GM18868 (cell line): ENCODE measurements around the gene FNDC3B.
A peak's percentile ranks its signal among the peaks of the same experiment; 100 is the strongest.

ENCODE experiments used
- ATAC-seq: cut with Tn5 transposase; IDR thresholded peaks from one replicate; pipeline ENCODE4 v1.9.1; 2021; ENCODE audit warnings: mild to moderate bottlenecking, moderate library complexity; ENCODE audit not compliant: unreplicated experiment

The FNDC3B gene

DNA sequence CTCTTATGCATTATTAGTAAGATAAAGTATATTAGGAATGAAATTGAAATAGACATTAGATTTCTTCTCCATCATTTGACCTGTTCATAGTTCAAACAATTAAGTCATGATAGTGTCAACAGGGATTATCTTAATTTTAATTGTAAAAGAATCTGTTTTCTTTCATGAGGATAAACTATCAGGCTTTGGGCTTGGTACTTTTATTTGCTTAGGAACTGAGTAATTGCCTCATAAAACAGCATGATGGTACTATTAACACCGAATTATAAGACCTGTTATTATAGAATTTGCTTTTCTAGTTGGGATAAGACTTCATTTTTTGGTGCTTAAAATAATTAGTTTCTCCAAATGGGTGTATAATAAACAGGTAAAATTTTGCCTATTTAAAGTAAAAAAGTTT lies 71.8 kb downstream of the FNDC3B start:
- ATAC-seq = no peak

DNA sequence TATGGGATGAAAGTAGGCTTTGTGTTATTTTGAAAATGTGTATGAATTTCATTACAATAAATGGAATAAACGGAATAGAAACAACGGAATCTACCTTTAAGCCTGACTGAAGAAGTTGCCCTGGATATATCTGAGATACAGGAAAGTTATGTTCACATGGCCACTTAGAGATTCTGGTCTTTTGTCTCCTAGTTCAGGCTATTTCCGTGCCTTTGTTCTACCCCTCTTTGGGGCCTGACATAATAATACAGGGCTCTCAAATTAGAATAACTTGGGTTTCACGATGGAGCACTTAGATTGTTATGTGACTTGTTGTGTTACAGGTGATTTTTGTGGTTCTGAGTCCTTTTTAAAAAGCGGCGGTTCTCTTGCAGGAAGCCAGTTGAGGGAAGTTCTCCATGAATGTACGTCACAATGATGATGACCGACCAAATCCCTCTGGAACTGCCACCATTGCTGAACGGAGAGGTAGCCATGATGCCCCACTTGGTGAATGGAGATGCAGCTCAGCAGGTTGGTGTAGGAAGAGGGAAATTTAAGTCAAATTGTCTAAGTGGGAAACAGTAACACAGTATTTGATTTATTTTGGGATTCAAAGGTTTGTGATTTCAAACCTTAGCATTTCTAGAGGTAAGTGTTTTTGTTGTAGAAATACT lies 72.8 kb downstream of the FNDC3B start:
- no peak for ATAC-seq

DNA sequence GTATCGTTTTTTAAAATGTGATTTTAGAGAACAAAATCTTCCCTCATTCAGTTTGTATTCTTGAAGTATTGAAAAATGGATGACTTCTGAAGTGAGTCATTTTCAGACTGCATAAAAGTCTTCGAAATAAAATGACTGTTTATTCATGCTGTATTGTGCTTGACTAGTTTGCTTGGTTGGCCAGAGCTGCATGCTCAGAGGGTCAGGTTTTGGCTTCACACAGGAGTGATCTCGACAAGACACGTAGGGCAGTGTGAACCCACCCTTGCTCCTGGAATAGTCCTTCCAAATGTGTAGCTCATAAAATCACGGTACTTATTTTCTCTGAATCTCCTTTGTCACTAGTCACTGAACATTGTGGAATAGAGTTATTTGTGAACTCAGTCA lies 73.3 kb downstream of the FNDC3B start:
- ATAC-seq = no peak

DNA sequence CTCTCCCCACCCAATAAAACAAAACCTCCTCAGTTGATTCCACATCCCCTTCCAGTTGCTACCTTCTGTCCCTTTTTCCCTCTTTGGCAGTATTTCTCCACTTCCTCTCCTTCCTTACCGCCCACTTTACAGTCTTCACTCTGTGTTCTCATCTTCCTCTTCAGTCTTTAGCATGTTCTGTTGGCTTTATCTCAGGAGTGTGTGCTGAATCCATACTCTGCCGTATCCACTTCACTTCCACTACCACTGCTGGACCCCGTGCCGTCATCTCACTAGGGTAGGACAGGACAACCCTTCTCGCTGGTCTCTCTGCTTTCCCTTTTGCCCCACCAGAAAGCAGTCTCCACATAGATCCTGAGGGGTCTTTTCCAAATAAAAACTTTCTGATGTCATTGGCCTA lies 74.3 kb downstream of the FNDC3B start:
- no peak for ATAC-seq

DNA sequence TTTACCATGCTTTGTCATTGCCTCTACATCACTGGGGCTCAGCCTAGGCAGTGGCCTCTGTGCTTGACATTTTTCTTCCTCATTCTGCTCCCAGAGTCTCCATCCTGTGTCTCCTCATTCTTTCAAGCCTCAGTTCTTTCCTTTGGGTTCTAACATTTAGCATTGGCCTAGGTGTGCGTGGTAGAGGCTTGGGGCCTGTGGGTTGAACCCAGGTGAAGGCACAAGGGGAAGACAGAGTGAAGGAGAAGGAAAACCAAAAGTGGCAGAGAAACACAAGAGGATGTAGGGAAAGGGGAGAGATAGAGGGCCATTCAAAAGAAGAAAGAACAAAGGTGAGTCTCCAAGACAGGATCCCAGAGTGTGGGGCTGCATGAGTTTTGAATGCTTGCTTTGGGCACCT lies 75.7 kb downstream of the FNDC3B start:
- ATAC-seq = no peak

DNA sequence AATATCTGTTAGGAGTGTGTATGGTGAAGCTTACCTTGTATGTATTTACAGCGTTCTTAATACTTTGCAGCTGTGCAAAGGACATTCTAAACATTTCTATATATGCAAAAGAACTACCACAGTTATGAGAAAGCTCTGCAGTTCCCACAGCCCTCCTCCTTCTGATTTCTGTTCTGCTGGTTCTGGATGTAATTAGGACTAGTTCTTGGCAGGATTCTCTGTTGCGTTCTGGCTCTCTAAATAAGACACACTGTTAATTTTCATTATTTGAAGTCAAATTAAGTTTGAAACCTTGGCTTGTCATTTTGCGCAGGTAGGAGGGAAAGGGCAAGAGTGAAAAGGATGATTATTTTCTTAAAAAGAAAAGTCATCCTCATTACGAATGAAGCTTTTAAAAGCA lies 76.4 kb downstream of the FNDC3B start:
- ATAC-seq = no peak

DNA sequence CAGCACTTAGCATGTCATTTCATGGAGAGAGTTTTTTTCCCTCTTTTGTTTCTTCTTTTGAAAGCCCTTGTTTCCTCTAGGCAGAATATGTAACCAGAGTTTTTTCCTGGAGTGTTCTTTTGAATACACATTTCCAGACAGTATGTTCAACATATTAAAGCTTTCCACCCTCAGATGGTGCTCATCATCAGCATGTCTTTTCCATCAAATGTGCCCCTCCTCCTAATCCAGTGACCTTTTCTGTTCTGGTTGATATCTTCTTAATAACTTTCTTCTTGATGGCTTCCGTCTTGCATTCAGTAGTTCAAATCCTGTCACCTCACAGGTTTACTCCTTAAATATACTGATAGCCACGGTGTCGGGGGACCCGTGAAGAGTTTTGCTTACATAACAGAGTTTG lies 78.6 kb downstream of the FNDC3B start:
- ATAC-seq = no peak

DNA sequence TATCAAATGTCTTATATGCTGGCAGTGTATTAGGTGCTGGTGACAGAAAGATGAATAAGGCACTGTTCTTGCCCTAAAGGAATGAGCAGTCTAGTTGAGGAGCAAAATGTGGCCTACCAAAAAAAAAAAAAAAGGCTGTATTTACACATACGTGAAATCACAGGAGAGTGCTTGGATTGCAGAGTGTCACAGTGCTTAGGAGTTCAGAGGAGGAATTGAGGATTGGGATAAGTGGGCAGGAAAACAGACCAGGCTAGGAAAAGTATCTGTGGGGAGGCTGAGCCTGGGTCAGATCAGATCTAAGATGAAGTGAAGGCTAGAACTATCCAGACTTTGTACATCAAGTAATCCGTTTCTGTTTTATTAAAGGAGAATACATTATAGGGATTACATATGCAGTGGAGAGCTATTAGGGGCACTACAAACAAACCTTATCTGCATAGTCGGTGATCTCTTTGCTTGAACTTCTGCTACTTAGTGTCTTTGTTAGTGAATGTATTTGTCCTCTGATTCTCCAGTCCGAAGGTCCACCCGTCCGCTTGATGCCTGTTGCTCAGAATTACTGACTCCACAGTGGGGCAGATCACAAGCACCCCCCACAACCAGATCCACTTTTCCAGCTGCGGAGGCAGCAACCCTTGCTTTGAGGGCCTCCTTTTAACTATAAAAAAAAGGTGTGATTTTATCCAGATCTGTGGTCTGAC lies 80.0 kb downstream of the FNDC3B start:
- ATAC-seq = no peak

DNA sequence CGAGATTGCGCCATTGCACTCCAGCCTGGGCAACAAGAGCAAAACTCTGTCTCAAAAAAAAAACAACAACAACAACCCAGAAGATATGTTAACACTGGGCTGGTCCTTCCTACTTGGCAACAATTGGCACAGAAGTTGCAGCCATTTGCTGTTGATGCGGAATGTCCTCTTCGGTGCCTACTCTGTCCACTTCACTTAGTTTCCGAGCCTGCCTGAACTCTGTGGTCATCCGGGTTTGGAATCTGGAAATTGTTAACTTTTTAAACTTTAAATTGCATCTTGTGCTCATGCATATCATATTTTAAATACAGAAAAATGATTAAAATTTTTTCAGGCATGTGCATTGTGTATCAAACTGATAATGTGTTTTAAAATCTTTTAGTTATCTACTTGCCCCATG lies 81.5 kb downstream of the FNDC3B start:
- no peak for ATAC-seq

DNA sequence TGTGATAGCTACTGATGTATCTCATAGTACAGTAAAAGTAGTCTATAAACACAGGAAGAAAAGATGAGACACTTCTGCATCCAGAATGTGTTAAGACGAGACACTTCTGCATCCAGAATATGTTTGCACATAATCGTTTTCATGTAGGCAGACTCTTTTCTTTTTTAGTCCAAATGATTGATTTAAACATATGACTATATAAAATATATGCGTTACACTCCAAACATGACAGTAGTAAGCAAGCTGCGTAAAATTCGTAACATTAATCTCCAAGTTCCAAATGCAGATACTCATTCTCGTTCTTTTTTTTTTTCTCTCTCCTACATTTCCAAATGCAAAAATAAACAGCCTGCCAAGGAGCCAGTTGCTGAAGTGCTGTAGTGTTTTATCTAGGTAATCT lies 82.6 kb downstream of the FNDC3B start:
- ATAC-seq = no peak

DNA sequence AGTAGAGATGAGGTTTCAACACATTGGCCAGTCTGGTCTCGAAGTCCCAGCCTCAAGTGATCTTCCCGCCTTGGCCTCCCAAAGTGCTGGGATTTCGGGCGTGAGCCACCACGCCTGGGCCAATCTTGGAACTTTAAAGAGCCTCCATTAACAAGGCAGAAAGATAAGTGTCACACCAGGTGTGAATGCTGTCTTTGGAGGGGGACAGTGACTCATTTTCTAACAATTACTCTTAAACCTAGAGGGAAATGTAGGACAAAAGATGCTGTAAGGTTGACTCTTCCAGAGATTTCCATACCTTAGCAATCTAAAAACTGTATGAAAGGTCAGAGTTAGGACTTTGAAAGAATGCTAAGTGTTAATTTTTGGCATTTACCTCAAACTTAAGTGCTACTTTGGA lies 84.9 kb downstream of the FNDC3B start:
- no peak for ATAC-seq

DNA sequence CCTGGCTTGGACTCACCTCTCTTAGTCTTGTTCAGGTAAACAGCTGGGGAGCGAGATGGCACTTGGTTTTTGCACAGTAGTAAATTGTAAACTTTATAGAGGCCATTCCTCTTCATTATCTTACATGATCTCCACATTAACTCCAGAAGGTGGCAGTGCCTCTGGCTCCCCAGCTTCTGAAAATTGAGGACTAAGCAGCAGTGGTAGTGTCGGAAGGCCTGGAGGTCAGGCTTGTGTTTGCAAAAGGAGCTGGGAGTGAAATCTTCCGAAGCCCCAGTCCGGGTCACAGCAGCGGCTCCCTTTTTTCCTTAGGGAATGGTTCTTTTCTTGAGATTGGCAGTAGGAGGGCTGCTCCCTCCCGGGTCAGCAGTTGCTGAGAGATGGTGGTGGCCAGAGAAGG lies 85.7 kb downstream of the FNDC3B start:
- ATAC-seq = no peak

DNA sequence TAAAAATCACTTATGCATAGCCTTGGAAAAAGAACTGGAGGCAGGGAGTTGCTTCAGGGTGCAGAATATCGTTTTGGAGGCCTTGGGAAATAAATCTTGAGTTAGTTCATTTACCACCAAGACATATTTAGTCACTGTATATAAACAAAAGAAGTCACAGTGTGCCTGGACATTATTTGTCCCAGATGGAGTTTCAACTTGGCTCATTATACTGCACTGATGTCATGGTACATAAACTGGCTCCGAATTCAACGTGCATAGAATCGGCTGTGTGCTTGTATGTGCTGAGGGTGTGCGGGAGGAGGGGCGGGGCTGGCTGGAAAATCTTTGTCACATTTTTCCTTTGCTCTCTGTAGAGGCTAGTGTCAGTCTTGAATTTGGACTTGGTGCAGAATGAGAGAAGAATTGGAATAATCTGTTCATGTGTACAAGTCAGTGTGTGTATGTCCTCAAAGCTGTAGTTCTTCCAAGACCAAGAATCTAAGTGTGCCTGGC lies 86.6 kb downstream of the FNDC3B start:
- no peak for ATAC-seq

DNA sequence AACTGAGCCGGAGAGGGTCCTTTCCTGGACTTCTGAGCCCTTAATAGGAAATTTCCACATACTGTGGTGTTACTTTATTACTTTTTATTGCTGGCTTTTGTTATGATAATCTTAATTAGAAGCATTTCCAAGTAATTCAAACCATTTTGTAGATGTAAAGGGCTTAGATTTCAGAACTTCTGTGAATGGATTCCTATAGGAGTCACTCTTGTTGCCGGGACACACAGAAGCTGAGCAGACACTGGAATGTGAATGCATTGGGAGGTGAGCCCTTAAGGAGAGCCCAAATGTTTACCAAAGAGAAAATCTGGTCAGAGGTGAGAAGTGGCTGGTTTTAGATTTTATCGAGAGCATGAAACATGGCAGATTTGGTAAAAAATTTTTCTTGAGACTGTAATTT lies 87.4 kb downstream of the FNDC3B start:
- ATAC-seq = no peak

DNA sequence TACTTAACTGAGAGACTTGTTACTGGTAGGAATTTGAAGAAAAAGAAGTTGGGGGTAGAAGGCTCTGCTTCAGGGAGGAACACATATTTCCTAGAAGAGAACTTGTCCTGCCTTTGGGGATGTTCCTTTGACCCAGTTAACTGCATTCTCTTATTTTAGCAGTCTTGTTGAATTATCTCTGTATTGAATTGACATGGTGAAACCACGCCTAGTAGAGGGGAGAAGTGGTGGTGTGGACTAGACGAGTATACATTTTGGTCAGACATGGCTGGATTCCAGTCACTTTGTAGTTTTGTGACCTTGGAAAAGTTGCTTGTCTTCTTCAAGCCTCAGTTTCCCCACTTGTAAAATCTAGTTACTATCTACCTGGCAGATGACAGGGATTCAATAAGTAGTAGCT lies 87.8 kb downstream of the FNDC3B start:
- no peak for ATAC-seq

DNA sequence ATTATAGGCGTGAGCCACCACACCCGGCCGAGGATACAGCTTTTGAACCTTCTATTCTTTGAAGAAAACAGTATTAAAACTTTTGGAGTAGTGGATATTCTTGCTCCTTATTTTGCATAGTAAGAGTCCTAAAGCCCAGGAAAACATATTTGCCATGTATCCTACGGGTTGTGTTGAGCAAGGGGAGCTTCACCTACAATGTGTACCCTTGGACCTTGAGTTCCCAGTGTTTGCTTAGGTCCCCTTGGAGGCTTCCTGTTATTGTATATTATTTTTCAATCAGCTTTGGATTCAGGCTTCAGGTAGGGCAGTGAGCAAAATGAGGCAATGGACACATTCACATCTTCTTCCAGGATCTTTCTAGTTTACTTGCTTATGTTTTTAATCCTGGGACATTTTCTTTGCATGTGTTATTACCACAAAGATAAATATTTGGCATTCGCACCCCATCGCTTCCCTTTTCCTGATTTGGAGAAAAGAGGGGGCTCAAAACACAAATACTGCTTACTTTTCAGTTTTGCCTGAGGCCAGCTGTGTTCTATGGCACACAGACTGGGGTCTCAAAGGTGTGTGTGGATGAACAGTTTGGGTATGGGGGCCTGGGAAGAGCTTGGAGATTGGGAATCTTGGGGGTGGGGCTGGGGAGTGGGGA lies 88.7 kb downstream of the FNDC3B start:
- no peak for ATAC-seq

DNA sequence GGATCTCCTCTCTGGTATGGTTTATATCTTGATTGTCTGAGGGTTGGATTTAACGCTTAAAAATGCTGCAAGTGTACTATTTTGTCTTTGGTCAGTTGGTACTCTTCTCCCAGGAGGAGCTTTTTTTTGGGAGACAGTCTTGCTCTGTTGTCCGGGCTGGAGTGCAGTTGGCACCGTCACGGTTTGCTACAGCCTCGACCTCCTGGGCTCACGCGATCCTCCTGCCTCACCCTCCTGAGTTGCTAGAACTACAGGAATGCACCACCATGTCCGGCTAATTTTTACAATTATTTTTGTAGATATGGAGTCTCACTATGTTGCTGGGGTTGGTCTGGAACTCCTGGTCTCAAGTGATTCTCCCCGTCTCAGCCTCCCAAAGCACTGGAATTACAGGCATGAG lies 89.5 kb downstream of the FNDC3B start:
- no peak for ATAC-seq

DNA sequence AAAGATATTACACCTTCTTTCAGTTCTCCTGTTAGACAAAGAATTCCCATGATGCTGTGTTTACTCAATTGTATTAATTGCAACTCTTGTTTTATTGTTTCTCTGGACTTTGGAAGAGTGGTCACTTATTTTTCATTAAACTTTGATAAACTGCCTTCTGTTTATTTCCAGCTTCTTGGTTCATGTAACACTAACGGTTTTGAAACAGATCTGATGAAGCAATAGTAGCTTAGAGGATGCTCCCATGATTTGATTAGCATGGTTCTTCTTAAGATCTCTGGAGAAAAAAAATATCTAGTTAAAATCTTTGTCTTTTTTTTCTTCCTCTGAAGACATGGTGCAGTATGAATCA lies 90.1 kb downstream of the FNDC3B start:
- no peak for ATAC-seq

DNA sequence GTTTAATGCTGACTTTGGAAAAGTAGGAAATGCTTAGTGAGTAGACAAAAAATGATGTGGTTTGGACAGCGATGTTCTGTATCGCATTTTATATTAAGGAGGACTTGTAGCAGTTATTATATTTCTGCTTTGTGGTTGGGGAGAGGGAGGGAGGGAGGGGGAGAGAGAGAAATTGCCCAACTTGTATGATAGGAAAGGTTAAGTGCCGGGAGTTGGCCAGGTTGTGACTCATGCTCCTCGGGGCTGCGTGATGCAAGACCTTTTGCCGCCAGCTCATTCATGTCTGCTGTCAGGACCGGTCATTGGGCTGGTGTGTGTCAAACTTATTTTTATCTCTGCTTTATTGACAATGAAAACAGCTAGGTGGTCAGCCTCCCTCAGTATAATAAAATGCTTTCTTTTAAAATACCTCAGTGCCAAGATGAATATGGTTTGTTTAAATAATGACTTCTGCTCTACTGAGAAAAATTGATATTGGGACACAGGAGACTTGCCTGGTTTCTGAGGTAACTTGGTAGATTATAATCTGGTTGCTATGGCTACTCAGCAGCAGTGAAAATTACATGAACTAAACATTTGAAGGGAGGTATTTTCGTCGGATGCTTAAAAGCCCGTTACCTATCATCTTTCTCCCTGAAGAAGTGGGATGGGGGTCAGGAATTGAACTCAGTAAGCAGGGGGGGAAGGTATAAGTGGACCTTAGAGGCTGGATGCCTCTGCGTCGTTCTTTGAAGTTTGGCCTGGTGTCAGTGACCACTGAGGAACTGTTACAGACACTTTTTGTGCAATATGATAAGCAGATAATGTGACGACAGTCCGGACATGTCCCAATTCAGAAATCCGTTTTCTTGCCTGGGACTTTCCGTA lies 90.7 kb downstream of the FNDC3B start:
- ATAC-seq = peak; percentile 58

DNA sequence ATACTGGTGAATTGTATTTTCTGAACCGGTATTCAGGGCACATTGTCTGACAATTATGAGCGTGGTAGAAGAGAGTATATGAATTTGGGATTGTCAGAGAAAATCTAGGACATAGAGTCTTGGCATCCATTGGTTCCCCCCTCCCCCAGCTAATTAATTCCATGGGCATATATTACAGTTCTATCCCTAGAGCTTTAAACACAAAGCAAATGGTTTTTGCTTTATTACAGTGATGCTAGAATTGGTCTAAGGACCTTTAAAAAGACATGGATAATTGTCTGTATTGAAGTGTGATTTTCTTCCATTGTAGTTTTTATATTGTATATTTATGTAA lies 91.3 kb downstream of the FNDC3B start:
- no peak for ATAC-seq

DNA sequence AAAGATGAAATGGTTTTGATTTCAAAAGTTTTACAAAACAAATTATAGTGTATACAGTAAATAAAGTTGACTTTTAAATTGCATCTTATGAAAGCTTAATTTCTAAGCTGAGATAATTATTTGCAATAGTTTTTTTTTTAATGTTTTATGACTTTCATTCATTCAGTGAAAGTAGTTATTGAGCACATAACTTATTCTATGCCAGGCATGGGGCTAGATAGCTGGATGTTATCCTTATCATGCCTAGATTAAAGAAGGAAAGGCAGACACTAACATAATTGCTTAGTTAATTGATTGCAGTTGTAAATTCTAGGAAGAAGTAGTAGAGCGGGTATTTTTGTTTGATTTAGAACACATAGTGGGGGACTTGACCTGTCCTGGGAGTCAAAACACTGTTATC lies 92.4 kb downstream of the FNDC3B start:
- no peak for ATAC-seq

DNA sequence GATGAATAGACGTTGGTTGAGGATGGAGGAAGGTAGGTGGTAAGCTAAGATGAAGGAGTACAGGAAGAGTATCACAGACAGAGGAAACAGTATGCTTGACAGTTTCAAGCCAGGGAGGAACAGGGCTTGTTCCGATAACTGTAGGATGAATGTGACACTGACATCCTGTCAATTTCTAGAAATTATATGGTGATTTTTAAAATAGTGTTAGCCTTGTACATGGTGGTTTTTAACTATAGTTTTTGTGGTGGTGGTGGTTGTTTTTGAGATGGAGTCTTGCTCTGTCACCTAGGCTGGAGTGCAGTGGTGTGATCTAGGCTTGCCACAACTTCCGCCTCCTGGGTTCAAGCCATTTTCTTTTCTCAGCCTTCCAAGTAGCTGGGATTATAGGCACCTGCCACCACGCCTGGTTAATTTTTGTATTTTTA lies 92.8 kb downstream of the FNDC3B start:
- peak; percentile 33 for ATAC-seq
